Endothelial cell of umbilical vein (primary cell): ENCODE results near the gene GMPR2. TPM values are rescaled to one million over a fixed set of nuclear protein-coding genes. Genes with fewer than 3 reads are reported as not detected.

Source experiments
- BruUV-seq: library from RNA; stranded (reverse); fragments of 400-500 nt; replicated peaks from 2 replicates; lab custom pipeline; 2021; lab: Mats Ljungman, UMichigan
- CTCF ChIA-PET: fragments of 300-600, 350-600 bp; sonication (Branson Sonifier 250); formaldehyde crosslinking; loops from one replicate; lab custom pipeline; 2021; ENCODE audit warnings: antibody characterized with exemption, inconsistent platforms; lab: Charles Lee
- POLR2A ChIA-PET: fragments of 300-600, 350-600 bp; sonication (Branson Sonifier 250); formaldehyde crosslinking; loops from one replicate; lab custom pipeline; 2021; ENCODE audit warnings: antibody characterized with exemption, inconsistent platforms; lab: Charles Lee
- DNase-seq: peaks from one replicate; pipeline ENCODE4 v3.0.0-alpha.2; 2011; ENCODE audit warnings: low read depth, low spot score
- FAIRE-seq: peaks from 2 replicates; lab custom pipeline; 2011; peaks lifted over from hg19 to GRCh38; lab: Jason Lieb, UNC
- H2AFZ ChIP-seq: 2 replicates; pipeline ENCODE4 v1.6.0; 2012; ENCODE audit warnings: low read depth, low read length, control low read depth, inconsistent platforms
- H3K27ac ChIP-seq: 2 replicates; pipeline ENCODE4 v1.5.1; 2011; ENCODE audit warnings: low read depth, mild to moderate bottlenecking, control low read depth, low read length, moderate library complexity; ENCODE audit not compliant: insufficient read depth
- H3K27me3 ChIP-seq, 2 experiments: 2 replicates each; pipeline versions ENCODE4 v1.6.0 to v1.6.1; 2011; ENCODE audit warnings: low read length in 2 of 2, mixed read lengths in 1 of 2; ENCODE audit not compliant: control insufficient read depth in 2 of 2, insufficient read depth in 2 of 2
- H3K36me3 ChIP-seq, 2 experiments: 2 replicates in 1 of 2; 3 replicates in 1 of 2; pipeline ENCODE4 v1.5.1; 2011; ENCODE audit warnings: low read length in 2 of 2, mild to moderate bottlenecking in 1 of 2, moderate library complexity in 1 of 2; ENCODE audit not compliant: control insufficient read depth in 2 of 2, insufficient read depth in 2 of 2; ENCODE audit errors: extremely low read depth in 1 of 2
- H3K4me1 ChIP-seq: 3 replicates; pipeline ENCODE4 v1.5.1; 2011; ENCODE audit warnings: mild to moderate bottlenecking, low read length; ENCODE audit not compliant: control insufficient read depth, insufficient read depth; ENCODE audit errors: extremely low read depth
- H3K4me2 ChIP-seq: 2 replicates; pipeline ENCODE4 v1.6.1; 2011; ENCODE audit warnings: low read length, control low read depth, mixed read lengths; ENCODE audit not compliant: insufficient read depth
- H3K4me3 ChIP-seq, 3 experiments: fragments of 200-600 bp in 1 of 3; sonication (generic), shearing (Covaris generic) in 1 of 3; replicated peaks in 1 of 3; 2 replicates each; pipeline ENCODE4 v1.5.1; 2011 to 2016; ENCODE audit warnings: control low read depth in 3 of 3, low read length in 3 of 3, mild to moderate bottlenecking in 2 of 3, inconsistent platforms in 1 of 3, low read depth in 1 of 3, moderate library complexity in 1 of 3; ENCODE audit not compliant: insufficient read depth in 1 of 3
- H3K79me2 ChIP-seq: 2 replicates; pipeline ENCODE4 v1.6.0; 2012; ENCODE audit warnings: low read length, inconsistent platforms; ENCODE audit not compliant: control insufficient read depth, insufficient read depth
- H3K9ac ChIP-seq: replicated peaks from 2 replicates; pipeline ENCODE3; 2011; ENCODE audit warnings: low read length, control low read depth; ENCODE audit not compliant: insufficient read depth; ENCODE audit errors: extremely low read depth
- H3K9me1 ChIP-seq: replicated peaks from 3 replicates; pipeline ENCODE4 v1.6.0; 2011; ENCODE audit warnings: mild to moderate bottlenecking, low read length; ENCODE audit not compliant: control insufficient read depth, insufficient read depth; ENCODE audit errors: extremely low read depth
- H3K9me3 ChIP-seq: replicated peaks from 2 replicates; pipeline ENCODE4 v1.5.1; 2012; ENCODE audit warnings: low read length, inconsistent platforms; ENCODE audit not compliant: control insufficient read depth, insufficient read depth
- H4K20me1 ChIP-seq: replicated peaks from 2 replicates; pipeline ENCODE3; 2011; ENCODE audit warnings: mild to moderate bottlenecking, low read length; ENCODE audit not compliant: control insufficient read depth, insufficient read depth; ENCODE audit errors: extremely low read depth
- JUN ChIP-seq: IDR thresholded peaks from 2 replicates; pipeline ENCODE4 v1.6.1; 2011; ENCODE audit warnings: borderline replicate concordance, low read depth; ENCODE audit not compliant: insufficient read length, insufficient read depth
- MYC ChIP-seq: IDR thresholded peaks from one replicate; pipeline ENCODE4 v1.6.1; 2011; ENCODE audit warnings: mild to moderate bottlenecking, low read depth, low read length
- POLR2A ChIP-seq: IDR thresholded peaks from 2 replicates; pipeline ENCODE4 v1.6.1; 2012; ENCODE audit warnings: low read depth, mild to moderate bottlenecking, control low read depth, low read length
- POLR2AphosphoS5 ChIP-seq: IDR thresholded peaks from 2 replicates; pipeline ENCODE4 v1.6.1; 2012; ENCODE audit warnings: low read depth, mild to moderate bottlenecking, control low read depth, low read length, moderate library complexity; ENCODE audit not compliant: insufficient read depth
- dilution Hi-C: fragments of 300-500 bp; cut with MboI; formaldehyde crosslinking; loops from one replicate; pipeline ENCODE4 v1.15.0; 2019; ENCODE audit warnings: low sequenced_read_pairs; ENCODE audit not compliant: extremely low pct_ligation_motif_present
- intact Hi-C: fragments of 100-400 bp; cut with micrococcal nuclease; formaldehyde crosslinking; loops from one replicate; pipeline ENCODE4 v1.10.0; 2022
- polyA plus RNA-seq, 4 experiments: library from polyadenylated mRNA; depleted of rRNA in 3 of 4; stranded (reverse) in 3 of 4; unstranded in 1 of 4; fragments of >200 nt; gene quantifications; 2 replicates each; pipeline versions ENCODE4 v1.2.1 to v1.2.3, GENCODE V29; 2011 to 2012; ENCODE audit warnings: missing spikeins in 1 of 4
- total RNA-seq: library from RNA; stranded (reverse); gene quantifications from 2 replicates; pipeline ENCODE4 v1.2.3, GENCODE V29; 2021
- TF ChIP-seq, protein P1 (sequence below), 2 donors: IDR thresholded peaks; 1 replicate in 1 of 2; 2 replicates in 1 of 2; pipeline ENCODE4 v1.5.1; 2011; ENCODE audit warnings: low read length in 2 of 2, mild to moderate bottlenecking in 2 of 2, moderate library complexity in 2 of 2, control low read depth in 1 of 2, inconsistent platforms in 1 of 2, low read depth in 1 of 2; ENCODE audit not compliant: insufficient read depth in 1 of 2; ENCODE audit errors: extremely low read depth in 1 of 2

Gene GMPR2
- total and polyA plus RNA-seq, 2 donors (not counting 3 experiments of a cell fraction or from before 2014, with no cell fraction given) = 58.1 to 61.8 TPM

DNA sequence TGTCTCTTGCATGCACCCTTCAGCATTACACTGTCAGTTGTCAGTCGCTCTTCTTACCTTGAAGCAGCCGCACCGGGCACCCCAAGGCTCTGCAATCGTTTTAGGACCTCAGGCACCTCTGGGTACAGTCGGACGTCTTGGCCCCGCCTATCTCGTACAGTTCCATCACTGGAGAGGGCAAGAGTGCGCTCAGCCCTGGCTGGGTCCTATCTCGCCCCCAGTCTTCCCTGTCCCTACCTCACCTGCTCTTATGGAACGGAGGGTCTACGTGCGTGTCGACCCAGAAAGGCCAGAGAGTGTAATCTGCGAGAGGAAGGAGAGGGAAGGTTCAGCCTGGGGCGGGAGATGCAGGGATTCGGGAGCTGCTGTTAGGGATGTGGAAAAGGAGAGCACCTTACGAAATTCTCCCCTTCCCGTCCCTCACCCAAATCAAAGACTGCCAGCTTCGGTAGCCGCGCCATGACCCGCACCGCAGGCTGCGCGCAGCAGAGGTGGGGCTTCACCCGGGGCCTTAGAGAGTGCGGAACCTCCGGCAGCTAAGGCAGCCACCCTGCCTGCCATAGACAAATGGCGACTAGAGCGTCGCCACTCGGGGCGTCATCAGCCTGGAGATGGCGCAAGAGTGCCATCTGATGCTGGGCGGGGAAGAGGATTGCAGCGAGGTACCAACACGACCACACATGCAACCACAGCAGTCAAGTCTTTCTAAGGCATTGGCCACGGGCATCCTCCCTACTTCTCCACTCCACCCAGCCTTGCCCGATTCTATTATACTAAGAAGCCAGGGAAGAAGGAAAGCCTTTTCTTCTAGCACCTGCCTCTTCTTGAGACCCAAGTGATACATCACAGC, 17.0 kb upstream of the GMPR2 start, which contains the start of gene MDP1:
Gene MDP1 (minus strand): TSS at position 572 of the 850 bp plus-strand sequence. CDS start 111 bp downstream, at position 461.
- Histone ChIP-seq H4K20me1 (no peaks in the 10 kb centered on the region), H3K4me1 (peaks cover 11% of the 10 kb centered on the region), H3K4me3 (peak within 1 kb of the TSS; percentile 57 to 69 (median 64)), H3K9ac (peak within 1 kb of the TSS; percentile 87), H3K79me2 (peaks cover 19% of the 10 kb centered on the region), H3K9me1 (no peaks in the 10 kb centered on the region), H2AFZ (peak within 1 kb of the TSS; percentile 74), H3K4me2 (peak within 1 kb of the TSS; percentile 77), H3K36me3 (peaks cover 2 to 4% of the 10 kb centered on the region in 2 experiments), H3K27me3 (no peaks in the 10 kb centered on the region), H3K9me3 (no peaks in the 10 kb centered on the region), H3K27ac (peak within 1 kb of the TSS; percentile 61)
- intact Hi-C loops = loop anchor here (1.0 to 5.0 kb wide), 5 partner anchors 27 to 216 kb away; partner anchors contain the start of genes RABGGTA and TINF2
- peak; percentile 91 for DNase-seq
- FAIRE-seq = peak; percentile 95
- ChIA-PET CTCF (interaction anchor here (0.6 to 4.9 kb wide), 30 partner anchors 9 to 926 kb away, joined by 3 to 71 read pairs (median 6); partner anchors contain the start of genes CIDEB, EMC9, GMPR2 and IPO4), POLR2A (interaction anchor here (0.8 to 3.4 kb wide), 4 partner anchors 9 to 92 kb away, joined by 3 to 21 read pairs (median 6); partner anchors contain the start of genes CIDEB and TINF2)
- TF ChIP-seq MYC (peak; percentile 64), POLR2AphosphoS5 (peak; percentile 90), POLR2A (peak; percentile 88), JUN (no peak)
- TF ChIP-seq, protein P1, sequence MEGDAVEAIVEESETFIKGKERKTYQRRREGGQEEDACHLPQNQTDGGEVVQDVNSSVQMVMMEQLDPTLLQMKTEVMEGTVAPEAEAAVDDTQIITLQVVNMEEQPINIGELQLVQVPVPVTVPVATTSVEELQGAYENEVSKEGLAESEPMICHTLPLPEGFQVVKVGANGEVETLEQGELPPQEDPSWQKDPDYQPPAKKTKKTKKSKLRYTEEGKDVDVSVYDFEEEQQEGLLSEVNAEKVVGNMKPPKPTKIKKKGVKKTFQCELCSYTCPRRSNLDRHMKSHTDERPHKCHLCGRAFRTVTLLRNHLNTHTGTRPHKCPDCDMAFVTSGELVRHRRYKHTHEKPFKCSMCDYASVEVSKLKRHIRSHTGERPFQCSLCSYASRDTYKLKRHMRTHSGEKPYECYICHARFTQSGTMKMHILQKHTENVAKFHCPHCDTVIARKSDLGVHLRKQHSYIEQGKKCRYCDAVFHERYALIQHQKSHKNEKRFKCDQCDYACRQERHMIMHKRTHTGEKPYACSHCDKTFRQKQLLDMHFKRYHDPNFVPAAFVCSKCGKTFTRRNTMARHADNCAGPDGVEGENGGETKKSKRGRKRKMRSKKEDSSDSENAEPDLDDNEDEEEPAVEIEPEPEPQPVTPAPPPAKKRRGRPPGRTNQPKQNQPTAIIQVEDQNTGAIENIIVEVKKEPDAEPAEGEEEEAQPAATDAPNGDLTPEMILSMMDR (IDR thresholded peaks at IDR 0.05; ENCODE audit: extremely low read depth in 1 of 2, insufficient read depth in 1 of 2, low read depth in 1 of 2, low read length in 2 of 2) = peak; percentile 84 to 86
- dilution Hi-C loops = no loop called here
- no TSS peak for BruUV-seq
